Stimulated activated CD8-positive, alpha-beta memory T cell treated with anti-CD3 and anti-CD28 coated beads, Interleukin-7, amount 100 ng/mL, for 48 hours (primary cell): Measurements from ENCODE around the gene ENG.
"Not testable (repeated sequence)": the region's sequence is repeated elsewhere in the genome, so short reads cannot be mapped to it uniquely, and the experiment has no call there.

Experiments
- DNase-seq, 2 donors: peaks; one replicate each; pipeline ENCODE4 v3.0.0-alpha.2; 2020; ENCODE audit warnings: low read depth in 1 of 2; ENCODE audit errors: extremely low read depth in 1 of 2

Gene ENG

DNA sequence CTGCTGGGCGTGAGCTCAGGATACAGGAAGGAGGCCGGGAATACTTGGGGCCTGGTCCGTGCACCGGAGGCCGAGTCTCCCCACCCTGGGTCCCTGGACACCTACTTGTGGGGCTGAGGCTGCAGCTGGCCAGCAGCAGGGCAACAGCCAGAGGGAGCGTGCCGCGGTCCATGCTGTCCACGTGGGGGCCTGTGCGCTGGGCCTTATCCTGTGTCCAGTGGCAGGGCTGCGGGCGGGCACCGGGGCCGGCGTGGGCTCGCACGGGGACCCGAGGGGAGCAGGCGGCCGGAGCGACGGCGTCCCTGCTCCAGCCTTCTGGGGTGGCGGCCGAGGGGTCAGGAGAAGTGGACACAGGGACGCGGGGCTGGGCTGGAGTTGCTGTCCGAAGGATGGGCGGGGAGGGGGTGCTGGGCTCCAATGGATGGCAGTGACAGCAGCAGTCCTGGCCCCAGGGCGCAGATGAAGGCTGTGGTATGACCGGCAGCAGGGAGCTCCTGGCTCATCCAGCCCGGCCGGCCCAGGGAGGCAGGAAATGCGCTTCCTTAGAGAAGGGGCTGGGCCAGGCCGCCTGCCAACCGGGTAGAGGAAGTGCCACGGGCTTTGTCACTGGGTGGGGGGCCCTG, at the start of gene ENG:
Gene ENG (minus strand): TSS at position 475 of the 623 bp plus-strand sequence. CDS start 303 bp downstream, at position 172.
- no peak for DNase-seq

DNA sequence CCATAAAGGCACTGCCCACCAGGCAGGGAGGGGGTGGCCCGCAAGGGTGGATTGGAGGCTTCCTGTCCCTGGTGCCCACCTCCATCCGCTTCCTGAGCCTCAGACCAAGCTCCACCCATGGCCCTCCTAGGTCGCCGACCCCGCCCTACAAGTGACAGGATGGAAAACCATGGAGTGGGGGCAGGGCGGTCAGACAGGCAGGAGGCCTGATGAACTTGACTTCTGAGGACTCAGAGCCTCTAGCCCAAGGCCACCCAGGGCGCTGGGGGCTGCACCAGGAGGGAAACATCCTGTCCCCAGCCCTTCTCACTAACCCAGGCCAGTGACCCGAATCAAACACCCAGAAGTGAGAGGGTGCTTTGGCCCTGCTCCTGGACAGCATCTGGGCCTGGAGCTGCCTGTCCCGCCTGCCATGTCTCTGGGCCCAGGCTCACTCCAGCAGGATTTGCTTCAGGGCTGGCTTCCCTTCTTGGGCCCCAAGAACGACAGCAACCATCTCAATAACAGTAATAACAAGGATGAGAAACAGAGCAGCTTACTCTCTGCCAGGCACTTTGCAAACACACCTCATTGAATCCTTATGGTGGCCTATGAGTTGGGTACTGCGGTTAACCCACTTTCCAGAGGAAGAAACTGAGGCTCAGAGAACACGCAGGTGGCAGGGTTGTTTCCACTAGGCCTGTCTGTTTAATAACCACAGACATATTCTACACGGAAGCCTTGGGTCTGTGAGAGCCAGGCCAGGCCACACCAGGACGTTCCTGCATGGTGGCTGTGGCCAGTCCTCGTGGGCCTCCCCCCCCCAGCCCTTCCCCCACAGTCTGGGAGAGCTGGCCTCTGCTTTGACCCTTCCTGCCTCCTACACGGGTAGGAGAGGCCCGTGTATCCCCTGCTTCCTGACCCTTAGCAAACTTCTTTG, 49.4 kb upstream of the ENG start:
- peak; percentile 76 to 91 for DNase-seq

DNA sequence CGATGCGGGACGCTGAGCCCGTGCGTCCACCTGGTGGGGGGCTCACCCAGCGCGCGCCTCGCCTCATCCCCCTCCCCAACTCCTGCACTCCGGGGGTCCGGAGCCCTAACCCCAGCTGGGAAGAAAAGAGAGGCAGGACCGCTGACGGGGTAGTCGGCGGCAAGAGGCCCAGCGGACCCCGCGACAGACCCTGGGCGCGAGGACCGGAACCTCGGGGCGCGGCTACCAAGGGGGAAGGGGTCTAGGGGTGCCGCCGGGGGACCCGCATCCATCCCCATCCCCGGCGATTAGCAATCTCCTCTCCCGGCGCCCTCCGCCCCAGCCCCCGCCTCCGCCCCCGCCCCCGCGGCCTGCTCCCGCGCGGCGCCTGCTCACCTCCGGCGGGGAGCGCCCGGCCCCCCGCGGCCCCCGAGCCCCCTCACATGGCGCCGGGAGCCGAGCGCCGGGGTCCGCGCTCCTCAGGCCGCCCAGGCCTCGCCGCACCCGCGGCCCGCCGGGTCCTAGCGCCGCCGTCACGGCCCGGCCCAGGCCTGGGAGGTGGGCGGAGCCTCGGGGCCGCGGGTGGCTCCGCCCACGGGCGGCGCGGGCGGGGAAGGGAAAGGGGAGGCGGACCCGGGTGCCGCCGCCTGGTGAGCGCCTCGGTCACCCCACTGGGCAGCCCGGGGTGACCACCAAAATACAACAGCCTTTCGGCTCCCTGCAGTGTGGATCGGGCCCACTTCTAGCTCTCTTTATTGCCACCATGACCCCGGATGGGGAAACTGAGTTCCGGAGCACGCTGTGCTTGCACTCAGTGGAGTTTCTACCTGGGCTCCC, 44.9 kb upstream of the ENG start, which contains the start of gene ST6GALNAC6:
Gene ST6GALNAC6 (minus strand): TSS at position 476 of the 816 bp plus-strand sequence. CDS start 1,622 bp downstream, outside the sequence.
- no peak for DNase-seq

DNA sequence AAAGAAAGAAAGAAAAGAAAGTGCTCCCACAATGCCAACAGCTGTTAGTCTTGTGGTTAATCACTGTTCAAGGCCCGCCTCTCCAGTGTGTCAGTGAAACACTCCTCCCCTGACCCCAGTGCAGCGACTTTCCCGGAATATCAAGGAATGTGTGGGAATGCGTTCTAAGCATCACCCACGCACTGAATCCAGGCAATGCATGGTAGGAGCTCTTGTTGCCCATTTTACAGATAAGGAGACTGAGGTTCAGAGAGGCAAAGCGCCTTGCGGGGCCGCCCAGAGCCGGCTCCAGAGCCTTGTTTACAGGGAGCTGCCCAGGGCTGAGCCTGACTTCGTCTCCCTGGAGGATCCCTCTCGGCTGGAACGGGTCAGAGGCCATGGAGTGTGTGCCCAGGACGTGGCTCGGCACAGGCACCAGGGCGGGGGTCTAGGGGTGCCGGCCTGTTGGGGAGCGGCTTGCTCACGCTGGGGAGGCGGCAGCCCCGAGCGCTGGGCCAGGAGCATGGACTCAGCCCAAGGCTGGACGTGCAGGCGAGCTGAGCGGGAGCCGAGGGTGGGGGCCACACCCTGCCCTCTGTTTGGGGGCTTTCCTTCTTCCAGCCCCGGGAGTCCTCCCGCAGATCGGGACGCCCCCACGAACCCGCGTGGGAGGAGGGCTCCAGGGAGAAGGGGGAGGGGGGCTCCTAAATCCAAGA, 44.1 kb upstream of the ENG start:
- DNase-seq: no peak

DNA sequence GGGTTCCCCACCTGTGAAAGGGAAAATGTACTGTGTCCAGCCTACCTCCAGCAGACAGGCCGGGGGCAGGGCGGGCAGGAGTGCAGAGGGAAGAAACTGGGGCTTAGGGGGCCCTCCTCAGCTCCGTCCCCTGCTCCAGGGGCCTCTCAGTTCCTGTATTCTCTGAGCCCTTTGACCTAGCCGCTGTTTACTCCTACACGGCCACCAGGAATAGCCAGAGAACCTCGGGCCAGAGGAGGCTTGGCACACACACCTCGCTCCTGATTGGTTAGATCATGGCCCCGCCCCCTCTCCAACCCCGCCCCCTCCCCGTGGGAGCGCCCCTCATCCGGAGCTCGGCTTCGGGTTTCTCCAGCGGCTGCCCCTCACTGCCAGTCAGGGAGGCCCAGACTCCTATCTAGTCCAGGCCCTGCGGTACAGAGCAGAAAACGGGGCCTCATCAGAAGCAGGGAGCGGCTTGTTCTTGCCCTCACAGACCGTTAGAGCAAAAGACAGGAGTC, 42.8 kb upstream of the ENG start:
- no peak for DNase-seq

DNA sequence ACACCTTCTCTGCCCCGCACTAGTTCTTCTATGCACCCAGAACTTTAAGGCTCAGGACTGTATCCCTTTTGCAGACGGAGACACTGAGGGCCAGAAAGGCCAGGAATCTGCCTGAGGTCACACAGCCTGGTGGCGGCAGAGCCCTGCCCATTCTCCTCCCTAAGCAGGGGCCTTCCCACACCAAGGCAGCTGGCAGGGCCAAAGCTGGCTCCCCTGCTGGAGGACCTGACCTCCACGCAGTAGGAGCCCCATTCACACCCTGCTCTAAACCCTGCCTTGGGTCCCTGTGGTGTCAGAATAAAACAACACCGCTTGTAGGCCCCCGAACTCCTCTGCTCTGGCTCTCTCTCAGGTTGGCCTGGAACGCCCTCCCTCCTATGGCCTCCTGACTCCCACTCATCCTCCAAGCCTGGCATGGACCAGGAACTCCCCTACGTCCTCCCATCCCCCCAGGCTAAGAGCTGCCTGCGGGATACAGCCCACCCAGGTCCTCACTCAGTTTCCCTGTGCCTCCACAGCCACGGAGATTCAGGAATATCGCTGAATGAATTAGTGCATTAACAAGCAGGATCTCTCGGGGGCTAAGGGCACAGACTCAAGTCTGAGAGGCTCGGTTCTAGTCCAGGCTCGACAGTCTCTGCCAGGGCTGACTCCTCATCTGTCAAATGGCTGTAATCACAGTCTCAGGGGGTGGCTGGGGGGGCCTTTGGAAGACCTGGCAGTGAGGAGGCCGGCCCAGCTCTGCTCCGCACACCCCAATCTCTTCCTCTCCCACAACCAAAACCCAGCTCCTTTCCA, 42.1 kb upstream of the ENG start:
- DNase-seq: no peak

DNA sequence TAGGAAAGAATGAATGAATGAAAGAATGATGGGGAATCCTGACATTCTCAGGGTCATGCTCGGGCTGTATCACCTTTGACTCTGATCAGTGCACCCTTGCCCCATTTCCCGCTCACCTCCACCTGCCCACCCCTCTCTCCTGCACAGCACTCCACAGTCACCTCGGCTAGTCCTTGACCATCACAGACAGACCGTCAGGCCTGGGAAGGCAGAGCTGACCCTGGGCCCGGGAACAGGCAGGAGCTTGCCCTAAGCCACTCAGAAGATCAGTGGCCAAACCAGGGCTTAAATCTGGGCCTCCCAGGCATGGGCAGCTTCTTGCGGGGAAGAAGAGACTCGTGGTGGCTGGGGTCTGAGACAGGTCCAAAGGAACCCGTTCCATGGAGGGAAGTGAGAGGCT, 41.4 kb upstream of the ENG start:
- no peak for DNase-seq

DNA sequence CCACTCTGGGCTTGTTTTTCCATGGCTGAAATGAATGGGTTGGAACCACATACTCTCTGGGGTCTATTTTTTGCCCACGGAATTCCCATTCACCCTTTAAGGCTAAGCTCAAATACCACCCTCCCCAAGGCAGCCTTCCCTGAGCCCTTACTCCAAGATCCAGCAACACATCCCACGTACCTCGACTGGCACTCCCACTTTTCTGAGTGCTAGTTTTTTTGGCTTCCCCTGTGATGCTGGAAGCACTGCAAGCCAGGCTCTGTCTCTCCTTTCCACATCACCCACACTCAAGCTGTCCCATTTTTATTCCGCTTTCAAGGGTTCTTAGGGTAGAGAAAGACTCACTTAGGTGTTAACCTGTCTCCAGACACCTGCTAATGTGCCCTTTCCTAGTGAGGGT, 38.9 kb upstream of the ENG start:
- DNase-seq: no peak

DNA sequence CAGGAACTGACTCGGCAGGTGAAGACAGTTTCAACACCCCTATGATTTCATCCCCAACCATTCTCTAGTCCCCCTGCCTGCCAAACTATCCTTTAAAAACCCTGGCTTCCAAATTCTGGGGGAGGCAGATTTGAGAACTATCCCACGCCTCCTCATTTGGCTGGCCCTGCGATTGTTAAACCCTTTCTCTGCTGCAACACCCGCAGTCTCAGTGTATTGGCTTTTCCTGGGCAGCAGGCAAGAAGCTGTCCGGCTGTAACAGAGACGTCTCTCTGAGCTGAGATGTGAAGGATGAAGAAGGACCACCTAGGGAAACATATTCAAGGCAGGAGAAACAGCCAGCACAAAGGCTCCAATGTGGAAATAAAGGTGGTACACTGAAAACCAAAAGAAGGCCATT, 38.4 kb upstream of the ENG start:
- no peak for DNase-seq

DNA sequence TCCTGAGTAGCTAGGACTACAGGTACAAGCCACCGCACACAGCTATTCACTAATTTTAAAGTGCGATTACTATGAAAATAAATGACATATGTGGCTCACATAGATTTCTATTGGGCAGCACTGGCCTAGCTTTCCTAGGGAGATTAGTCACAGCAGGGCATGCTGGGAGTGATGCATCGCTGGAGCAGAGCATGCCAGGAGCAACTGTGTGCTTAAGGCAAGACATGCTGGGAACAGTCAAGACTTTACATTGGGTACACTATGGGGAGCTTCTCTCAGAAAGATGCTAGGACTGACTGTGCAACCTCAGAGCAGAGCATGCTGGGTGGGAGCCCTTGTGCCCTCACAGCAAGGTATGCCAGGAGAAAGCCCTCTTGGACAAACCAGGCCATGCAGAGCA, 35.6 kb upstream of the ENG start:
- DNase-seq: no peak

DNA sequence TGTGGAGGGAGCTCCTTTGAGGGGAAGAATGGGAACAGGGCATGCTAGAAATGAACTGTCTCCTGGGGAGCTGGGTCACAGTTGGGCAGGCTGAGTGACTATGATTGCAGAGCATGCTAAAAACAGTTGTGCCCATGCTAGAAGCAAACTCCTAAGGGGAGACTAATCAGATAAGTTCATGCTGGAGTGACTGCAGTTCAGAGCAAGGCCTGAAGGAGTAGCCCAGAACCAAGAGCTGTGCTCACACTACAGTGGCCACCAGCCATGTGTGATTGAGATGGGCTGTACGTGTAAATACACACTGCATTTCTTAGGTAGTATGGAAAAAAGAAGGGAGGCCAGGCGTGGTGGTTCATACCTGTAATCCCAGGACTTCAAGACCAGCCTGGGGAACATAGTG, 33.3 kb upstream of the ENG start:
- no peak for DNase-seq

DNA sequence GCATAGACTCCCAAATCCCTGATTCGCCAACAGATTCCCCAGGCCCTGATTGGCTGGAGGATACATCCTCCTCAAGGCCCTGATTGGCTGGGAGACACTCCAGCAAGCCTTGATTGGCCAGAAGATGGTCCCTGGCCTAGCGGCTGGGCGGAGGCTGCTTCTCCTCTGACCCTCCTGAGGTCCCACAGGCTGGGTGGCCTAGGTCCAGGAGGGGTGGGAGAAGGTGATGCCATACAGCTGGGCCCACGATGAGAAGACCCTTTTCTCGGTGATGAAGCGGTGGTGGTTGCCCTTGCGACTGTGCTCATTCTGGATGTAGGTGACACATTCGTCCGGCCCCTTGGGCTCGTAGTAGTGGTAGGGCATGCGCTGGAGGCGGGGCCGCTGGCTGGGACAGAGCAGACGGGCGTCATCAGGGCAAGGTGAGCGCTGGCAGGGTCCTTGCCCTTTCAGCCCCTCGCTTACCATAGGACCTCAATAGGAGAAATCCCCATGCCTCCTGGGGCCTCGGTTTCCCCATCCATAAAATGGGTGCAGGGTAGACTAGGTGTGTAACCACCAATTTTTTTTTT, 32.0 kb upstream of the ENG start:
- DNase-seq: no peak

DNA sequence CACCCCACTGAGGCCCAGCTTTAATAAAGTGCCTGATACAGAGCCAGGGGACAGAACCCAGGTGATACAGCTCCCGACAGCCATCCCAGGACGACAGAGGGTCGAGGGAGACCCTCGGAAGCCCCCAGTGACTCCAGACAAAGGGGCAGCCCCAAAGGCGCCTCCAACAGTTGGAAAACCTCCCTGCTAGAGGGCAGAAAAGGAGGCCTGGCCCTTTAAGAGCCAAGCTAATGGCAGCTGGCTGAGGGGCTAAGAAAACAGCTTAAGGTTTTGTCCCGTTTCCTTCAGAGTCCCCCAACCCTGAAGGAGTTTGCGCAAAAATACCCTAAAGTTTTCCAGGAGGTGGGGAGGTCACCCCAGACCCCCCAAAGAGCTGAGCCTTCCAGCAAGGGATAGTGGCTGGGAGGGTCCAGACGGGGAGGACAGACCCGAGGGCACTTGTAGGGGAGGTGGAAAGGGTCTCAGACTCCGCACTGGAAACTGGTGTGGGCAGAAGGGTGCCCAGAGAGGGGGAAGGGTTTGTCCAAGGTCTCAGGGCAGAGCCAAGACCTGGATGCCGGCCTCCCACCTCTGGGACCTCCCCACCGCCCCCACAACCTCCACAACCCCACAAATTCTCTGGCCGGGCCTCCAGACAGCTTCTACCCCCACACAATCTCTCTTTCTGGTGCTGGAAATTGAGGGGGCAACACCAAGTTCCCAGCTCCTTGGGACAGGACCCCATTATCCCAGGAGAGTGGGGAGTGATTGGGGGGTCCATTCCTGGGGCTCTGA, 31.2 kb upstream of the ENG start:
- DNase-seq: no peak

DNA sequence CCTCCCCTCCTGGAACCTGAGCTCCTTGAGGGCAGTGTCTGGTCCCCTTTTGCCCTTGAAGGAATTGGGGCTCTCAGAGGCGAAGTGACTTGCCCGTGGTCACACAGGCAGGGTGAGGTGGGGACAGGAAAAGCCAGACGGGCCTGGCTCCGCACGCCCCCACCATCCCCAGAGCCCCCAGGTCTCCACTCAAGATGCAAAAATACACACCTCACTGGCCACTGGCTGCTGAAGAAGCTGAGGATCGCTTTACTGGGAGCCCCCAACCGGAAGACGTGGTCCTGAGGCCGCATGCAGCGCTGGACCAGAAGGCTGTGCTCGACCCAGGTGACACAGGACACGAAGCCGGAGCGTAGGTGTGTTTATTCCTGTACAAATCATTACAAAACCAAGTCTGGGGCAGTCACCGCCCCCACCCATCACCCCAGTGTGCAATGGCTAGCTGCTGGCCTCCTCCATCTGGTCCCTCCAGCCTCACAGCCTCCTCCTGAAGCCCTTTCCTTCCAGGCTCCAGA, 30.6 kb upstream of the ENG start:
- no peak for DNase-seq

DNA sequence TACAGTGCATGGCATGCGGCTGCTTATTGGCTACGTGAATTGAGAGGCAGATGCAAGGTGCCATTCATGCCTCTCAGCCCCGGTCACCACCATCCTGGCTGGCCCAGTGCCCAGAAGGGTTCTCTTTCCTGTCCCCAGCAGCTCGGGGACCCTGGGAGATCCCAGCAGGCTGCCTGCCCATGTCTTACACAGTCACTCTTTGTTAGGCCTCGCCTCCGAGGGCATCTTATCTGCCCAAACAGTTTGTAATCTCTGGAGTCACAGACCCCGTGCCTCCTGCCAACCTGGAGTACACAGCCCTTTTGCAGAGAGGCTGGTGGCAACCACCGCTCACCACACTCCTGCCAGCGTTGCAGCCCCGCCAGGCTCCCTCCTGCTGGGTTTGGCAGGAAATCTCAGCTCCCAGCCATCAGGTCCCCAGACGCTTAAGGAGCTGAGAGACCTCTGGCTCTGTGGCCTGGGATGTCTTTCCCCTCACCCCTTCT, 30.0 kb upstream of the ENG start:
- no peak for DNase-seq

DNA sequence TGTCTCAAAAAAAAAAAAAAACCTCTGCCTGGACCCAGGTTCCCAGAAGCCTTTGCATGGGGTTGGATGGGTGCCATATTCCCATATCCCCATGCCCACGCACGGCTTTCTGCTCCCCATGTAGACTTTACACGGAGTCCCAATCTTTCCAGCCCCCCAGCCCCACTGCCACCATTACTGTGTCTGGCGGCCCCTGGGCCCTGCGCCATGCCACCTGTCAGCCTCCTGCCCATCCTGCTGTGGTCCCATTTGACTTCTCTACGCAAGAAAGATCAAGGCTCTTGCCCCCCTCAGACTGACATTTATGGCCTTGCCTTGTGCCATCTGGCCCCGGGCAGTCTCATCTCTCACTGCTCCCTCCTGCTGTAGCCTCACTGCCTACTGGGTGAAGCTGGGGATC, 29.5 kb upstream of the ENG start:
- DNase-seq: no peak

DNA sequence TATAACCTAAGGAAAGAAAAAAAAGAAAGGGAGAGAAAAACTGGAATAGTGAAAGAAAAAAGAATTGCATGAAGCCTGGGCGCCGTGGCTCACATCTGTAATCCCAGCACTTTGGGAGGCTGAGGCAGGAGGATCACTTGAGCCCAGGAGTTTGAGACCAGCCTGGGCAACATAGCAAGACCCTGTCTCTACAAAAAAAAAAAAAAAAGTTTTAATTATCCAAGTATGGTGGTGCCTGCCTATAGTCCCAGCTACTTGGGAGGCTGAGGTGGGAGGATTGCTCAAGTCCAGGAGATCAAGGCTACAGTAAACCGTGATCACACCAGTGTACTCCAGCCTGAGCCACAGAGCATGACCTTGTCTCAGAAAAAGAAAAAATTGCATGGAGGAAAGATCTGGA, 27.3 kb upstream of the ENG start:
- DNase-seq: not testable (repeated sequence)

DNA sequence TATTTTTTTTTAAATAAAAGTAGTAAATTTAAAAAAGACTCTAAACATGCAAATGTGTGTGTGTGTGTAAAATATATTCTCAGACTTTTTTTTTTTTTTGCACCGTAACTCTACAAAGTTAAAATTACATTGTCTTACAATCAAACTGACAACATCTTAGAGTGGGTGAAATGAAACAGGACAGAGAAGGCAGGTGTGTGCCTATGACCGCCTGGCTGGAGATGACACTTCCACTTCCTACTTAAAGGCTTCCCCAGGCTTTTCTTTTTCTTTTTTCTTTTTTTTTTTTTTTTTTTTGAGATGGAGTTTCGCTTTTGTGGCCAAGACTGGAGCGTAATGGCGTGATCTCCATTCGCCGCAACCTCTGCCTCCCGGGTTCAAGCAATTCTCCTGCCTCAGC, 25.7 kb upstream of the ENG start:
- DNase-seq: no peak
